ENCODE measurements around the gene DDX49.

DDX49 gene

DNA sequence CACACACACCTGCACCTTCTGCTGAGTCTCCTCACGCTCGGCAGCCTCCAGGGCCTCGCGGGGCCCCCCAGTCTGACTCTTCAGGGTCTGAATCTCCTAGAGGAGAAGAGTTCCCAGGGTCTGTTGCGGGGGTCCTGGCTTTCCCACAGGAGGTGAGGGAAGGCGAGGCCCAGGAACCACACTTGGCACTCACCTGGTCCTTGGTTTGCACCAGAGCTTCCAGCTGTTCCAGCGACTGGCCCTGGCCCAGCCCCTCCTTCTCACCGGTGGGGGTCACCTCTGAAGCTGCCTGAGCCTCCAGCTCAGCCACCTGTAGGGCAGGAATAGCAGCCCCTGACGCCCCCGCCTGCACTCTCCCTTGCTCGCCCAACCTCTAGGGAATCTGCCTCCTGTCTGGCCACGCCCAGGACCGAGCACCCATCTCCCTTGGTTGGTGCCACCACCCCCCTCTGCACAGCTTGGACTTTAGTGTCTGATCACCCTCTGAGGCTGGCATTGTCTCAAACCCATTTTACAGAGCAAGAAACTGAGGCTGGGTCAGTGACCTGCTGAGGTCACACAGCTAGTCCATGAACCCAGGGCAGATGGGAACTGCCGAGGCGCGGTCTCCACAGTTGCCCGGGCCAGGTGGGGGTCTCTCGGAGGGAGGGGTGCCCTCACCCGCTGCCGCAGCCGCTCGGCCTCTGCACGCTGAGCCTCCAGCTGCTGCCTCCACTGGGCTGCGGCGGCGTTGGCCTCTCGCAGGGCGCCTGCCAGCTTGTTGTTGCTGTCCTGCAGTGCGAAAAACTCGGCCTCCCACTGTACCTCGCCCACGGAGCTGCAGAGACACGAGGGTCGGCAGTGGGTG, 12.0 kb downstream of the DDX49 start:
- H3K27me3 ChIP-seq (replicated peaks; ENCODE audit: insufficient read depth, low read length): no peaks in the 10 kb centered on the region
- H3K4me3 ChIP-seq (ENCODE audit: low read length): no peak overlapping the region
- H3K9ac ChIP-seq (ENCODE audit: low read length): no peak overlapping the region
- H3K9me3 ChIP-seq (replicated peaks; ENCODE audit: insufficient read depth, low read length): no peaks in the 10 kb centered on the region
- H3F3A ChIP-seq (ENCODE audit: insufficient read depth, low read length): peaks cover 7% of the 10 kb centered on the region; the same call in 1 of the 2 replicates
- no peak overlapping the region for H3K4me2 ChIP-seq (ENCODE audit: low read depth, low read length)
- no peak overlapping the region for H3K27ac ChIP-seq (ENCODE audit: low read length)
- DNase-seq: no peak
- no peaks in the 10 kb centered on the region for H3K9me2 ChIP-seq (replicated peaks; ENCODE audit: insufficient read depth, low read length)
- TF ChIP-seq EZH2phosphoT487 (IDR thresholded peaks at IDR 0.05; ENCODE audit: low read length) (no peak), EZH2 (optimal IDR thresholded peaks at IDR 0.05; ENCODE audit: low read depth, low read length) (no peak)
- TF ChIP-seq, protein P1, sequence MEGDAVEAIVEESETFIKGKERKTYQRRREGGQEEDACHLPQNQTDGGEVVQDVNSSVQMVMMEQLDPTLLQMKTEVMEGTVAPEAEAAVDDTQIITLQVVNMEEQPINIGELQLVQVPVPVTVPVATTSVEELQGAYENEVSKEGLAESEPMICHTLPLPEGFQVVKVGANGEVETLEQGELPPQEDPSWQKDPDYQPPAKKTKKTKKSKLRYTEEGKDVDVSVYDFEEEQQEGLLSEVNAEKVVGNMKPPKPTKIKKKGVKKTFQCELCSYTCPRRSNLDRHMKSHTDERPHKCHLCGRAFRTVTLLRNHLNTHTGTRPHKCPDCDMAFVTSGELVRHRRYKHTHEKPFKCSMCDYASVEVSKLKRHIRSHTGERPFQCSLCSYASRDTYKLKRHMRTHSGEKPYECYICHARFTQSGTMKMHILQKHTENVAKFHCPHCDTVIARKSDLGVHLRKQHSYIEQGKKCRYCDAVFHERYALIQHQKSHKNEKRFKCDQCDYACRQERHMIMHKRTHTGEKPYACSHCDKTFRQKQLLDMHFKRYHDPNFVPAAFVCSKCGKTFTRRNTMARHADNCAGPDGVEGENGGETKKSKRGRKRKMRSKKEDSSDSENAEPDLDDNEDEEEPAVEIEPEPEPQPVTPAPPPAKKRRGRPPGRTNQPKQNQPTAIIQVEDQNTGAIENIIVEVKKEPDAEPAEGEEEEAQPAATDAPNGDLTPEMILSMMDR (IDR thresholded peaks at IDR 0.05; ENCODE audit: low read length): no peak
- H2AFZ ChIP-seq (ENCODE audit: low read length): no peak overlapping the region
- H3K4me1 ChIP-seq (ENCODE audit: low read length): no peaks in the 10 kb centered on the region
- H4K20me1 ChIP-seq (ENCODE audit: insufficient read depth, low read length): no peaks in the 10 kb centered on the region
- H3K36me3 ChIP-seq (replicated peaks; ENCODE audit: insufficient read depth, low read length): no peaks in the 10 kb centered on the region
- peaks cover 8% of the 10 kb centered on the region; the same call in 1 of the 2 replicates for H3K79me2 ChIP-seq (ENCODE audit: low read length)

DNA sequence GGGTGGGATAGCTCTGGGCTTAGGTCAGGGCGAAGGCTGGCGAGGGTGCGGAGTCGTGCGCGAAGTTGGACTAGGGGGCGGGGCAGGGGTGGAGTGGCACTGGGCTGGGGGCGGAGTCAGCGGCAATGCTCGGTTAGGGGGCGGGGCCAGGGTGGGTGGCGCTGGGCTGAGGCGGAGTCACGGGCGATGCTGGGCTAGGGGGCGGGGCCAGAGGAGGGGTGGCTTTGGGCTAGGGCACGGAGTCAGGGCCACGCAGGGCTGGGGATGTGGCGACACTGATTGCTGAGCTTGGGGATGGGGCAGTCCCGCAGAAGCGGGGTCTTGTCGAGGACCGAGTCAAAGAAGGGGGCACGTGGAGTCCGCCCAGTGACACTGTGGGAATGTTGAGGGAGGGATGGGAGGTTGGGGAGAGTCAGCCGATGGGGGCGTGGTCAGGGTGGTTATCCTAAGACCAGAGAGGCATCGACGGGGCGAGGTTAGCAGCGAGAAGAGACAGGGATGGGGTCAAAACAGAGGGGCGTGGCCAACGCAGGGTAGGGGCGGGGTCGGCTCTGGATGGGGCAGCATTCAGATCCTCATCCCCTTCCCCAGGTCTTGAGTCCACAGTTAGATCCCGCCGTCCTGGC, 12.8 kb downstream of the DDX49 start:
- H3K36me3 ChIP-seq (replicated peaks; ENCODE audit: insufficient read depth, low read length): no peaks in the 10 kb centered on the region
- peaks cover 7% of the 10 kb centered on the region; the same call in 1 of the 2 replicates for H3F3A ChIP-seq (ENCODE audit: insufficient read depth, low read length)
- H3K4me1 ChIP-seq (ENCODE audit: low read length): no peaks in the 10 kb centered on the region
- no peaks in the 10 kb centered on the region for H4K20me1 ChIP-seq (ENCODE audit: insufficient read depth, low read length)
- no peak overlapping the region for H3K9ac ChIP-seq (ENCODE audit: low read length)
- no peak overlapping the region for H3K27ac ChIP-seq (ENCODE audit: low read length)
- no peak overlapping the region for H2AFZ ChIP-seq (ENCODE audit: low read length)
- peak overlapping the region; percentile 41; the same call in 1 of the 2 replicates for H3K4me2 ChIP-seq (ENCODE audit: low read depth, low read length)
- peaks cover 8% of the 10 kb centered on the region; the same call in 1 of the 2 replicates for H3K79me2 ChIP-seq (ENCODE audit: low read length)
- H3K27me3 ChIP-seq (replicated peaks; ENCODE audit: insufficient read depth, low read length): no peaks in the 10 kb centered on the region
- H3K9me2 ChIP-seq (replicated peaks; ENCODE audit: insufficient read depth, low read length): no peaks in the 10 kb centered on the region
- TF ChIP-seq, protein P1 (IDR thresholded peaks at IDR 0.05; ENCODE audit: low read length): no peak
- TF ChIP-seq EZH2phosphoT487 (IDR thresholded peaks at IDR 0.05; ENCODE audit: low read length): no peak
- no peak for TF ChIP-seq EZH2 (optimal IDR thresholded peaks at IDR 0.05; ENCODE audit: low read depth, low read length)
- no peak overlapping the region for H3K4me3 ChIP-seq (ENCODE audit: low read length)
- no peaks in the 10 kb centered on the region for H3K9me3 ChIP-seq (replicated peaks; ENCODE audit: insufficient read depth, low read length)
- DNase-seq: peak; percentile 38

DNA sequence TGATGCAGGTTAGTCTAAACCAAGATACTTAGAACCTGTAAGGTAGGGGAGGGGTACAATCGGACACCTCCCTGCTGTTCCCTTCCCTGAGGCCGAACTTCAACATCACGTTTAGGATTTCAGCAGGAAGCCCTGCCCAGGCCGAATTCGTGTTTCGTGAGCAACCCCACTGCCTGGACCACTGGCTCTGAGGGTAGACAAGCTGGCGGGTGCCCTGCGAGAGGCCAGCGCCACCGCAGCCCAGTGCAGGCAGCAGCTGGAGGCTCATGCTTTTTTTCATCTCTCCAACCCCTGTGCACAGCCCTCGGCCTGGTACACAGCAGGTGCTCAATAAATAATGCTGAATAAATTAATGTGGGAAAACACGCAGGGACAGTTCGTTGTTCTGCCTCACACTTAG, 13.8 kb downstream of the DDX49 start:
- Histone ChIP-seq H3K9me2 (replicated peaks; ENCODE audit: insufficient read depth, low read length) (no peaks in the 10 kb centered on the region), H2AFZ (ENCODE audit: low read length) (no peak overlapping the region), H3K9me3 (replicated peaks; ENCODE audit: insufficient read depth, low read length) (no peaks in the 10 kb centered on the region), H3K9ac (ENCODE audit: low read length) (no peak overlapping the region), H3K4me2 (ENCODE audit: low read depth, low read length) (no peak overlapping the region), H3F3A (ENCODE audit: insufficient read depth, low read length) (peaks cover 7% of the 10 kb centered on the region; the same call in 1 of the 2 replicates), H3K79me2 (ENCODE audit: low read length) (peaks cover 10% of the 10 kb centered on the region; the same call in 1 of the 2 replicates), H3K4me3 (ENCODE audit: low read length) (no peak overlapping the region), H3K36me3 (replicated peaks; ENCODE audit: insufficient read depth, low read length) (no peaks in the 10 kb centered on the region), H3K27ac (ENCODE audit: low read length) (no peak overlapping the region), H3K27me3 (replicated peaks; ENCODE audit: insufficient read depth, low read length) (no peaks in the 10 kb centered on the region), H3K4me1 (ENCODE audit: low read length) (no peaks in the 10 kb centered on the region), H4K20me1 (ENCODE audit: insufficient read depth, low read length) (no peaks in the 10 kb centered on the region)
- TF ChIP-seq, protein P1 (IDR thresholded peaks at IDR 0.05; ENCODE audit: low read length): no peak
- no peak for TF ChIP-seq EZH2 (optimal IDR thresholded peaks at IDR 0.05; ENCODE audit: low read depth, low read length)
- no peak for DNase-seq
